A549 (cell line): Measurements from ENCODE around the gene KRT32. TPM values are rescaled to one million over a fixed set of nuclear protein-coding genes. Genes with fewer than 3 reads are reported as not detected.

Experiments used
- ATAC-seq, 2 experiments: fragments of 200-7000 bp in 1 of 2; fragments of >200 bp in 1 of 2; cut with Nextera tagmentation in 1 of 2; cut with Tn5 transposase in 1 of 2; 3 replicates each; pipeline versions ENCODE4 v1.8.0 to v1.9.1; 2018 to 2020; ENCODE audit warnings: mild to moderate bottlenecking in 1 of 2, moderate library complexity in 1 of 2
- CTCF ChIA-PET: fragments of 300-600 bp; sonication (Branson Sonifier 250); formaldehyde crosslinking; extraction: SDS; loops from one replicate; lab custom pipeline; 2021; ENCODE audit warnings: antibody characterized with exemption, inconsistent platforms; lab: Yijun Ruan, JAX
- POLR2A ChIA-PET: fragments of 350-600 bp; formaldehyde crosslinking; extraction: SDS; loops from one replicate; lab custom pipeline; 2021; ENCODE audit warnings: antibody characterized with exemption, inconsistent platforms; lab: Yijun Ruan, JAX
- DNase-seq, 2 experiments: peaks; one replicate each; pipeline versions ENCODE4 v3.0.0 to v3.0.0-alpha.2; 2011 to 2016; ENCODE audit warnings: low read depth in 1 of 2, low spot score in 1 of 2
- FAIRE-seq: peaks from 2 replicates; lab custom pipeline; 2011; peaks lifted over from hg19 to GRCh38; lab: Jason Lieb, UNC
- H3K27ac ChIP-seq, 2 experiments: fragments of >200 bp; sonication (Bioruptor Twin); formaldehyde crosslinking; 3 replicates each; pipeline ENCODE4 v1.5.1; 2016 to 2017
- H3K4me1 ChIP-seq: fragments of >200 bp; sonication (Bioruptor Twin); formaldehyde crosslinking; 3 replicates; pipeline ENCODE4 v1.6.1; 2016
- H3K4me2 ChIP-seq: fragments of >200 bp; sonication (Bioruptor Twin); formaldehyde crosslinking; 3 replicates; pipeline ENCODE4 v1.6.1; 2016
- H3K4me3 ChIP-seq: fragments of >200 bp; sonication (Bioruptor Twin); formaldehyde crosslinking; 3 replicates; pipeline ENCODE4 v1.5.1; 2016
- H3K9me3 ChIP-seq: fragments of >200 bp; sonication (Bioruptor Twin); formaldehyde crosslinking; 3 replicates; pipeline ENCODE4 v1.6.1; 2016
- ATOH8 ChIP-seq: fragments of 250-450 bp; sonication (Bioruptor Pico); IDR thresholded peaks from 2 replicates; pipeline ENCODE4 v1.5.0; 2020; ENCODE audit warnings: low read depth, mild to moderate bottlenecking, moderate library complexity
- BHLHE40 ChIP-seq: IDR thresholded peaks from 2 replicates; pipeline ENCODE4 v1.6.1; 2012; ENCODE audit warnings: low read depth, low read length, inconsistent platforms
- CEBPB ChIP-seq, 2 experiments: fragments of >200 bp in 1 of 2; sonication (Bioruptor Twin) in 1 of 2; formaldehyde crosslinking in 1 of 2; IDR thresholded peaks; 2 replicates each; pipeline ENCODE4 v1.6.1; 2012 to 2016
- CHD2 ChIP-seq: fragments of 150-350 bp; IDR thresholded peaks from 2 replicates; pipeline ENCODE4 v1.6.1; 2014; ENCODE audit warnings: low read length; ENCODE audit not compliant: partially characterized antibody
- E2F6 ChIP-seq: IDR thresholded peaks from 2 replicates; pipeline ENCODE4 v1.6.1; 2012; ENCODE audit warnings: low read depth, borderline replicate concordance
- EHF ChIP-seq: fragments of 250-450 bp; sonication (Bioruptor Pico); IDR thresholded peaks from 2 replicates; pipeline ENCODE4 v1.5.0; 2020; ENCODE audit warnings: mild to moderate bottlenecking
- EHMT2 ChIP-seq: fragments of 200-600 bp; sonication (generic); IDR thresholded peaks from 2 replicates; pipeline ENCODE4 v1.6.1; 2016; ENCODE audit warnings: antibody characterized with exemption, low read depth, mild to moderate bottlenecking, moderate library complexity
- EP300 ChIP-seq, 2 experiments: fragments of >200 bp; sonication (Bioruptor Twin); formaldehyde crosslinking; IDR thresholded peaks; 2 replicates in 1 of 2; 3 replicates in 1 of 2; pipeline ENCODE4 v1.6.1; 2016 to 2017
- ESRRA ChIP-seq: fragments of 150-350 bp; IDR thresholded peaks from 2 replicates; pipeline ENCODE4 v1.6.1; 2014; ENCODE audit warnings: mild to moderate bottlenecking, low read length, borderline replicate concordance
- FOSL2 ChIP-seq, 2 experiments: fragments of 450-650 bp in 1 of 2; fragments of >200 bp in 1 of 2; sonication (Bioruptor Twin) in 1 of 2; formaldehyde crosslinking; IDR thresholded peaks; 2 replicates each; pipeline versions ENCODE4 v1.5.0 to v1.6.1; 2016 to 2020; ENCODE audit warnings: mild to moderate bottlenecking in 1 of 2, moderate library complexity in 1 of 2
- FOXS1 ChIP-seq: fragments of 250-450 bp; sonication (Bioruptor Pico); IDR thresholded peaks from 2 replicates; pipeline ENCODE4 v1.5.0; 2020; ENCODE audit warnings: mild to moderate bottlenecking, moderate library complexity
- GATA3 ChIP-seq: IDR thresholded peaks from 2 replicates; pipeline ENCODE4 v1.6.1; 2012; ENCODE audit warnings: borderline replicate concordance
- HEYL ChIP-seq: fragments of 250-450 bp; sonication (Bioruptor Pico); IDR thresholded peaks from 2 replicates; pipeline ENCODE4 v1.8.0; 2021; ENCODE audit warnings: mild to moderate bottlenecking, moderate library complexity
- HOXA7 ChIP-seq: fragments of 250-450 bp; sonication (Bioruptor Pico); IDR thresholded peaks from 2 replicates; pipeline ENCODE4 v1.5.0; 2020; ENCODE audit warnings: mild to moderate bottlenecking, moderate library complexity
- HOXB5 ChIP-seq: fragments of 250-450 bp; sonication (Bioruptor Pico); IDR thresholded peaks from 2 replicates; pipeline ENCODE4 v1.5.0; 2020; ENCODE audit warnings: mild to moderate bottlenecking, moderate library complexity
- JUN ChIP-seq, 2 experiments: fragments of >200 bp; sonication (Bioruptor Twin); formaldehyde crosslinking; IDR thresholded peaks; 2 replicates in 1 of 2; 3 replicates in 1 of 2; pipeline ENCODE4 v1.6.1; 2016 to 2017
- JUNB ChIP-seq: fragments of >200 bp; sonication (Bioruptor Twin); formaldehyde crosslinking; IDR thresholded peaks from 2 replicates; pipeline ENCODE4 v1.6.1; 2016
- KDM1A ChIP-seq: fragments of 200-600 bp; sonication (generic); IDR thresholded peaks from 2 replicates; pipeline ENCODE4 v1.6.1; 2016; ENCODE audit warnings: low read depth, mild to moderate bottlenecking
- KDM5A ChIP-seq: fragments of 200-600 bp; sonication (generic); IDR thresholded peaks from 2 replicates; pipeline ENCODE4 v1.6.1; 2016; ENCODE audit warnings: antibody characterized with exemption, mild to moderate bottlenecking
- MAFK ChIP-seq: fragments of 450-650 bp; IDR thresholded peaks from 2 replicates; pipeline ENCODE4 v1.6.1; 2014; ENCODE audit not compliant: partially characterized antibody
- MAX ChIP-seq: IDR thresholded peaks from 2 replicates; pipeline ENCODE4 v1.6.1; 2012
- MYC ChIP-seq: IDR thresholded peaks from 2 replicates; pipeline ENCODE4 v1.6.1; 2012; ENCODE audit warnings: mild to moderate bottlenecking, inconsistent platforms, low read length, improper control_type of control experiment, borderline replicate concordance
- NFE2L2 ChIP-seq: fragments of 150-350 bp; conservative IDR thresholded peaks from 2 replicates; pipeline ENCODE4 v1.6.1; 2014; ENCODE audit warnings: low read length
- NPAS2 ChIP-seq: fragments of 250-450 bp; sonication (Bioruptor Pico); IDR thresholded peaks from 2 replicates; pipeline ENCODE4 v1.8.0; 2022; ENCODE audit warnings: mild to moderate bottlenecking, moderate library complexity, borderline replicate concordance
- PBX3 ChIP-seq: IDR thresholded peaks from 2 replicates; pipeline ENCODE4 v1.6.1; 2012
- PHF8 ChIP-seq: fragments of 200-600 bp; sonication (generic); IDR thresholded peaks from 2 replicates; pipeline ENCODE4 v1.6.1; 2016; ENCODE audit warnings: low read depth, mild to moderate bottlenecking, antibody characterized with exemption, moderate library complexity, borderline replicate concordance
- POLR2AphosphoS2 ChIP-seq: conservative IDR thresholded peaks from 2 replicates; pipeline ENCODE4 v1.6.1; 2012; ENCODE audit warnings: low read length, improper control_type of control experiment, inconsistent platforms
- RAD21 ChIP-seq, 2 experiments: fragments of >200 bp in 1 of 2; sonication (Bioruptor Twin) in 1 of 2; formaldehyde crosslinking in 1 of 2; IDR thresholded peaks in 1 of 2; conservative IDR thresholded peaks in 1 of 2; 2 replicates in 1 of 2; 3 replicates in 1 of 2; pipeline ENCODE4 v1.6.1; 2012 to 2018; ENCODE audit warnings: inconsistent platforms in 1 of 2
- RFX5 ChIP-seq: fragments of 450-650 bp; IDR thresholded peaks from 2 replicates; pipeline ENCODE4 v1.7.1; 2014; ENCODE audit warnings: antibody characterized with exemption, mild to moderate bottlenecking, moderate library complexity
- RNF2 ChIP-seq: fragments of 200-600 bp; sonication (generic); IDR thresholded peaks from 2 replicates; pipeline ENCODE4 v1.6.1; 2016; ENCODE audit warnings: low read depth, mild to moderate bottlenecking, antibody characterized with exemption, moderate library complexity, borderline replicate concordance
- SREBF2 ChIP-seq: fragments of 450-650 bp; IDR thresholded peaks from 2 replicates; pipeline ENCODE4 v1.6.1; 2014; ENCODE audit warnings: mild to moderate bottlenecking, moderate library complexity
- TP53 ChIP-seq: fragments of 250-450 bp; sonication (Bioruptor Pico); IDR thresholded peaks from 2 replicates; pipeline ENCODE4 v1.5.0; 2021; ENCODE audit warnings: mild to moderate bottlenecking, moderate library complexity
- ZC3H11A ChIP-seq: fragments of 450-650 bp; IDR thresholded peaks from 2 replicates; pipeline ENCODE4 v1.6.1; 2014; ENCODE audit warnings: antibody characterized with exemption, mild to moderate bottlenecking
- ZSCAN20 ChIP-seq: fragments of 250-450 bp; sonication (Bioruptor Pico); IDR thresholded peaks from 2 replicates; pipeline ENCODE4 v1.8.0; 2022; ENCODE audit warnings: mild to moderate bottlenecking, moderate library complexity
- WGBS: methylation state at CpG from one replicate; pipeline ENCODE4 v1.1.6; 2017; ENCODE audit errors: missing lambda C conversion rate; 5-methylcytosine and 5-hydroxymethylcytosine counted together
- polyA minus RNA-seq: library from RNA; depleted of rRNA, polyadenylated mRNA; stranded (reverse); fragments of >200 nt; gene quantifications from 2 replicates; pipeline ENCODE4 v1.2.3, GENCODE V29; 2011; rRNA and poly(A)+ RNA removed
- polyA plus RNA-seq, 4 experiments: library from polyadenylated mRNA; depleted of rRNA in 3 of 4; stranded (reverse); fragments of >200 nt; fragmentation: RNase III in 1 of 4; extraction: RNeasy Plus Mini Kit Qiagen cat#74134 plus additional on column Dnase treatment in 1 of 4; gene quantifications; 2 replicates in 3 of 4; 3 replicates in 1 of 4; pipeline ENCODE4 v1.2.3, GENCODE V29; 2011 to 2017

The KRT32 gene
- polyA plus RNA-seq (2011; rRNA removed) (not detected in 2 replicates), polyA plus RNA-seq (2017; fragmentation: RNase III; extraction: RNeasy Plus Mini Kit Qiagen cat#74134 plus additional on column Dnase treatment) (not detected in 3 replicates), polyA minus RNA-seq (not detected in 2 replicates)
- not detected in 2 replicates for polyA plus RNA-seq (2012; cell fraction: cytosol; rRNA removed)
- polyA plus RNA-seq (2012; cell fraction: nucleus; rRNA removed) = not detected in 2 replicates

- ChIA-PET CTCF (interaction anchor here (0.9 to 2.9 kb wide), 6 partner anchors 14 to 182 kb away, joined by 3 to 22 read pairs (median 4); partner anchors contain the start of gene KRT35), POLR2A (no interaction called here)
- H3K4me3 ChIP-seq = no peak within 1 kb of the TSS
- H3K4me2 ChIP-seq = no peak within 1 kb of the TSS
- FAIRE-seq = no peak
- no peak for ATAC-seq
- no peak for TF ChIP-seq RNF2
- no peak for TF ChIP-seq NFE2L2
- no peak for TF ChIP-seq HOXB5
- TF ChIP-seq ESRRA = no peak
- TF ChIP-seq RFX5 = no peak
- TF ChIP-seq KDM5A = no peak
- TF ChIP-seq MAX = no peak
- no peak for TF ChIP-seq CEBPB (IDR thresholded peaks at IDR 0.05)
- no peak for TF ChIP-seq EP300 (IDR thresholded peaks at IDR 0.05)
- no peak for TF ChIP-seq NPAS2
- H3K9me3 ChIP-seq = peaks cover 25% of the 10 kb centered on the region
- WGBS = 75% methylated on average over 14 of the region's 14 CpGs
- no peak within 1 kb of the TSS for H3K27ac ChIP-seq
- peaks cover 13% of the 10 kb centered on the region for H3K4me1 ChIP-seq
- DNase-seq = no peak
These were observed at the start of gene KRT32 for GRCh38 chr17:41466988-41467387. KRT32 (minus strand) TSS chr17:41467386; CDS start chr17:41467325, 61 bp downstream.

- H3K27ac ChIP-seq = no peak overlapping the region
These were observed 49.7 kb upstream of the KRT32 start for GRCh38 chr17:41516830-41517283.

GRCh38 chr17:41516147-41516829 lies 49.1 kb upstream of the KRT32 start:
- DNase-seq = no peak
- ChIA-PET CTCF (interaction anchor here (0.9 to 20.5 kb wide), 8 partner anchors 9 to 608 kb away, joined by 3 to 163 read pairs (median 4); no protein-coding TSS in a partner anchor), POLR2A (no interaction called here)
- Histone ChIP-seq H3K4me3 (no peak overlapping the region), H3K9me3 (no peaks in the 10 kb centered on the region), H3K27ac (no peak overlapping the region), H3K4me1 (peaks cover 13% of the 10 kb centered on the region), H3K4me2 (no peak overlapping the region)
- no peak for ATAC-seq
- FAIRE-seq = no peak
- 85% methylated on average over 14 of the region's 14 CpGs for WGBS
- TF ChIP-seq FOSL2 (IDR thresholded peaks at IDR 0.05) = no peak
- TF ChIP-seq FOSL2 (CRISPR knock-in tag; IDR thresholded peaks at IDR 0.05) = no peak
- no peak for TF ChIP-seq FOXS1 (CRISPR knock-in tag)
- TF ChIP-seq GATA3 = no peak
- no peak for TF ChIP-seq EHF (CRISPR knock-in tag)
- TF ChIP-seq ZSCAN20 = no peak
- TF ChIP-seq KDM1A = no peak
- TF ChIP-seq PBX3 = no peak
- no peak for TF ChIP-seq MAFK
- TF ChIP-seq RAD21 (conservative IDR thresholded peaks at IDR 0.05 in 1 of 2, IDR thresholded peaks at IDR 0.05 in 1 of 2) = no peak
- TF ChIP-seq RNF2 = no peak
- no peak for TF ChIP-seq MYC
- no peak for TF ChIP-seq ATOH8
- no peak for TF ChIP-seq POLR2AphosphoS2
- TF ChIP-seq BHLHE40 = no peak
- TF ChIP-seq JUNB = no peak
- TF ChIP-seq NPAS2 = no peak
- no peak for TF ChIP-seq JUN (IDR thresholded peaks at IDR 0.05)
- no peak for TF ChIP-seq PHF8

More at GRCh38 chr17:41516830-41517283, 49.7 kb upstream of the KRT32 start:
- TF ChIP-seq E2F6 (no peak), ZC3H11A (no peak), JUNB (no peak), FOSL2 (IDR thresholded peaks at IDR 0.05) (no peak), FOSL2 (CRISPR knock-in tag; IDR thresholded peaks at IDR 0.05) (no peak), HOXA7 (CRISPR knock-in tag) (no peak), ZSCAN20 (no peak), TP53 (CRISPR knock-in tag) (no peak), SREBF2 (no peak), KDM1A (no peak), MYC (no peak), CHD2 (no peak), HEYL (CRISPR knock-in tag) (no peak), EHMT2 (no peak)
- TF ChIP-seq, all 56 proteins: peak for 0
- Histone ChIP-seq H3K4me3 (no peak overlapping the region), H3K4me2 (no peak overlapping the region), H3K4me1 (peaks cover 19% of the 10 kb centered on the region), H3K9me3 (no peaks in the 10 kb centered on the region)
- CTCF ChIA-PET = interaction anchor here (1.4 to 20.5 kb wide), 6 partner anchors 8 to 146 kb away, joined by 3 to 163 read pairs (median 6); no protein-coding TSS in a partner anchor
- no peak for ATAC-seq
- no peak for DNase-seq
- FAIRE-seq = no peak
- POLR2A ChIA-PET = no interaction called here
- 89% methylated on average over 14 of the region's 14 CpGs for WGBS
